ES-I3 (cell line): Measurements from ENCODE around the gene CR2.
"Not testable (repeated sequence)": the region's sequence is repeated elsewhere in the genome, so short reads cannot be mapped to it uniquely, and the experiment has no call there.

Source experiments
- H3K36me3 ChIP-seq: 2 replicates; pipeline ENCODE4 v1.6.1; 2013; ENCODE audit warnings: mild to moderate bottlenecking, low read length, control low read depth, moderate library complexity; ENCODE audit not compliant: insufficient read depth
- H3K4me1 ChIP-seq: 2 replicates; pipeline ENCODE4 v1.6.1; 2013; ENCODE audit warnings: mild to moderate bottlenecking, control low read depth, low read length; ENCODE audit not compliant: insufficient read depth
- H3K9ac ChIP-seq: 2 replicates; pipeline ENCODE4 v1.6.1; 2013; ENCODE audit warnings: low read depth, mild to moderate bottlenecking, low read length, moderate library complexity
- H3K9me3 ChIP-seq: 2 replicates; pipeline ENCODE4 v1.6.1; 2013; ENCODE audit warnings: mild to moderate bottlenecking, low read length, moderate library complexity; ENCODE audit not compliant: control insufficient read depth, insufficient read depth

CR2 gene

GRCh38 chr1:207504438-207504837, 50.3 kb downstream of the CR2 start:
- H3K4me1 ChIP-seq = no peaks in the 10 kb centered on the region
- H3K9me3 ChIP-seq = no peaks in the 10 kb centered on the region
- H3K36me3 ChIP-seq = no peaks in the 10 kb centered on the region
- no peak overlapping the region for H3K9ac ChIP-seq

GRCh38 chr1:207510444-207510843, 56.3 kb downstream of the CR2 start:
- Histone ChIP-seq H3K36me3 (no peaks in the 10 kb centered on the region), H3K4me1 (no peaks in the 10 kb centered on the region), H3K9ac (no peak overlapping the region), H3K9me3 (no peaks in the 10 kb centered on the region)

GRCh38 chr1:207514890-207515289, 60.8 kb downstream of the CR2 start:
- Histone ChIP-seq H3K9me3 (no peaks in the 10 kb centered on the region), H3K4me1 (no peaks in the 10 kb centered on the region), H3K9ac (no peak overlapping the region), H3K36me3 (no peaks in the 10 kb centered on the region)

GRCh38 chr1:207516729-207517128, 62.6 kb downstream of the CR2 start:
- H3K36me3 ChIP-seq = no peaks in the 10 kb centered on the region
- H3K9ac ChIP-seq = no peak overlapping the region
- H3K9me3 ChIP-seq = no peaks in the 10 kb centered on the region
- H3K4me1 ChIP-seq = no peaks in the 10 kb centered on the region

- H3K9me3 ChIP-seq = no peaks in the 10 kb centered on the region
- H3K36me3 ChIP-seq = no peaks in the 10 kb centered on the region
- H3K9ac ChIP-seq = no peak overlapping the region
- H3K4me1 ChIP-seq = no peaks in the 10 kb centered on the region
Measured at GRCh38 chr1:207518608-207519236, 64.6 kb downstream of the CR2 start.

- Histone ChIP-seq H3K36me3 (no peaks in the 10 kb centered on the region), H3K9ac (no peak overlapping the region), H3K4me1 (no peaks in the 10 kb centered on the region), H3K9me3 (no peaks in the 10 kb centered on the region)
Measured at GRCh38 chr1:207519505-207520399, 65.6 kb downstream of the CR2 start.

- H3K36me3 ChIP-seq, H3K9ac ChIP-seq, H3K4me1 ChIP-seq, H3K9me3 ChIP-seq: not testable (repeated sequence)
Measured at GRCh38 chr1:207520400-207521345, 66.5 kb downstream of the CR2 start.

- H3K4me1 ChIP-seq = not testable (repeated sequence)
Measured at GRCh38 chr1:207525239-207525638, 71.1 kb downstream of the CR2 start.

GRCh38 chr1:207528401-207528800, 74.3 kb downstream of the CR2 start:
- not testable (repeated sequence) for H3K9ac ChIP-seq, H3K9me3 ChIP-seq, H3K4me1 ChIP-seq, H3K36me3 ChIP-seq

More at GRCh38 chr1:207525239-207525638, 71.1 kb downstream of the CR2 start:
- not testable (repeated sequence) for H3K36me3 ChIP-seq, H3K9me3 ChIP-seq, H3K9ac ChIP-seq

- not testable (repeated sequence) for H3K36me3 ChIP-seq, H3K9ac ChIP-seq, H3K9me3 ChIP-seq, H3K4me1 ChIP-seq
Measured at GRCh38 chr1:207536263-207536662, 82.1 kb downstream of the CR2 start.
